ENCODE measurements around the gene PRMT1. TPM values are rescaled to one million over a fixed set of nuclear protein-coding genes. Genes with fewer than 3 reads are reported as not detected.

PRMT1 gene
- total RNA-seq, 1 donor from 2014 or later: 90.8 TPM

- ATAC-seq: no peak
- Histone ChIP-seq H3K36me3 (peaks cover 31% of the 10 kb centered on the region), H3K4me1 (peaks cover 33% of the 10 kb centered on the region), H3K27me3 (no peaks in the 10 kb centered on the region), H3K4me3 (no peak overlapping the region), H3K27ac (no peak overlapping the region), H3K9me3 (no peaks in the 10 kb centered on the region)
- no peak for DNase-seq
- intact Hi-C loops (cut with DNase I): no loop called here
- TF ChIP-seq CTCF (IDR thresholded peaks at IDR 0.05): no peak
Measured at GRCh38 chr19:49678985-49679770, 2.1 kb downstream of the PRMT1 start.

GRCh38 chr19:49679771-49680413, 2.8 kb downstream of the PRMT1 start:
- no peaks in the 10 kb centered on the region for H3K9me3 ChIP-seq
- no peak for TF ChIP-seq CTCF (IDR thresholded peaks at IDR 0.05)
- DNase-seq: no peak
- intact Hi-C loops (cut with DNase I): no loop called here
- peaks cover 38% of the 10 kb centered on the region for H3K36me3 ChIP-seq
- ATAC-seq: no peak
- no peak overlapping the region for H3K4me3 ChIP-seq
- H3K27ac ChIP-seq: peak overlapping the region; percentile 47
- H3K27me3 ChIP-seq: no peaks in the 10 kb centered on the region
- H3K4me1 ChIP-seq: peaks cover 33% of the 10 kb centered on the region

- peak; percentile 59 for ATAC-seq
- H3K4me3 ChIP-seq: no peak overlapping the region
- H3K36me3 ChIP-seq: peaks cover 46% of the 10 kb centered on the region
- H3K27ac ChIP-seq: peak overlapping the region; percentile 47
- intact Hi-C loops (cut with DNase I): no loop called here
- H3K9me3 ChIP-seq: no peaks in the 10 kb centered on the region
- peaks cover 33% of the 10 kb centered on the region for H3K4me1 ChIP-seq
- TF ChIP-seq CTCF (IDR thresholded peaks at IDR 0.05): peak; percentile 99
- DNase-seq: peak; percentile 95
- no peaks in the 10 kb centered on the region for H3K27me3 ChIP-seq
Measured at GRCh38 chr19:49680421-49681351, 3.6 kb downstream of the PRMT1 start.

- Histone ChIP-seq H3K4me1 (peaks cover 27% of the 10 kb centered on the region), H3K36me3 (peaks cover 54% of the 10 kb centered on the region), H3K9me3 (no peaks in the 10 kb centered on the region), H3K27me3 (no peaks in the 10 kb centered on the region), H3K27ac (no peak overlapping the region), H3K4me3 (no peak overlapping the region)
- DNase-seq (no peak), ATAC-seq (no peak)
- intact Hi-C loops (cut with DNase I): no loop called here
- no peak for TF ChIP-seq CTCF (IDR thresholded peaks at IDR 0.05)
Measured at GRCh38 chr19:49681830-49682229, 4.8 kb downstream of the PRMT1 start.

- Histone ChIP-seq H3K9me3 (no peaks in the 10 kb centered on the region), H3K36me3 (peaks cover 54% of the 10 kb centered on the region), H3K4me1 (peaks cover 27% of the 10 kb centered on the region), H3K27me3 (no peaks in the 10 kb centered on the region), H3K4me3 (no peak overlapping the region), H3K27ac (no peak overlapping the region)
- ATAC-seq: no peak
- intact Hi-C loops (cut with DNase I): no loop called here
- DNase-seq: no peak
- TF ChIP-seq CTCF (IDR thresholded peaks at IDR 0.05): no peak
Measured at GRCh38 chr19:49682274-49682673, 5.2 kb downstream of the PRMT1 start.
